SK-N-SH (cell line): ENCODE results near the gene MINDY4. TPM values are rescaled to one million over a fixed set of nuclear protein-coding genes. Genes with fewer than 3 reads are reported as not detected.

Source experiments
- CTCF ChIA-PET: fragments of 300-600, 350-600 bp; formaldehyde crosslinking; extraction: SDS; loops from one replicate; lab custom pipeline; 2021; lab: Yijun Ruan, JAX
- POLR2A ChIA-PET: fragments of 350-600 bp; sonication (Branson Sonifier 250); formaldehyde crosslinking; extraction: SDS; loops from one replicate; lab custom pipeline; 2020; ENCODE audit warnings: antibody characterized with exemption, inconsistent platforms; lab: Yijun Ruan, JAX
- DNase-seq: peaks from one replicate; pipeline ENCODE4 v3.0.0; 2012
- H2AFZ ChIP-seq: fragments of 200-600 bp; sonication (generic); 2 replicates; pipeline ENCODE4 v1.8.1; 2016; ENCODE audit warnings: antibody characterized with exemption, mild to moderate bottlenecking, low read depth
- H3F3A ChIP-seq: fragments of 200-600 bp; sonication (generic); replicated peaks from 2 replicates; pipeline ENCODE3; 2016; ENCODE audit warnings: antibody characterized with exemption, mild to moderate bottlenecking; ENCODE audit not compliant: insufficient read depth
- H3K27ac ChIP-seq, 2 experiments: fragments of 200-500 bp in 1 of 2; fragments of 200-600 bp in 1 of 2; sonication (Bioruptor generic) in 1 of 2; sonication (generic), shearing (Covaris generic) in 1 of 2; 2 replicates each; pipeline versions ENCODE4 v1.5.1 to v1.6.1; 2014 to 2016; ENCODE audit warnings: low read depth in 2 of 2, inconsistent platforms in 1 of 2, low read length in 1 of 2, mild to moderate bottlenecking in 1 of 2, mixed read lengths in 1 of 2
- H3K27me3 ChIP-seq: fragments of 200-600 bp; sonication (generic), shearing (Covaris generic); 2 replicates; pipeline ENCODE4 v1.6.1; 2016; ENCODE audit warnings: mixed run types; ENCODE audit not compliant: insufficient read depth
- H3K36me3 ChIP-seq, 2 experiments: fragments of 200-500 bp in 1 of 2; fragments of 200-600 bp in 1 of 2; sonication (Bioruptor generic) in 1 of 2; sonication (generic) in 1 of 2; replicated peaks in 1 of 2; 2 replicates each; pipeline versions ENCODE3 to v1.5.1; 2014 to 2016; ENCODE audit warnings: low read length in 1 of 2, mild to moderate bottlenecking in 1 of 2; ENCODE audit not compliant: insufficient read depth in 2 of 2, control insufficient read depth in 1 of 2
- H3K4me1 ChIP-seq, 2 experiments: fragments of 200-500 bp in 1 of 2; fragments of 200-600 bp in 1 of 2; sonication (Bioruptor generic) in 1 of 2; sonication (generic), shearing (Covaris generic) in 1 of 2; 2 replicates each; pipeline versions ENCODE4 v1.5.1 to v1.6.1; 2014 to 2016; ENCODE audit warnings: low read depth in 1 of 2, low read length in 1 of 2, mixed run types in 1 of 2; ENCODE audit not compliant: insufficient read depth in 2 of 2, control insufficient read depth in 1 of 2
- H3K4me2 ChIP-seq: fragments of 200-600 bp; sonication (generic), shearing (Covaris generic); 2 replicates; pipeline ENCODE4 v1.6.1; 2017; ENCODE audit warnings: mixed run types
- H3K4me3 ChIP-seq, 2 experiments: fragments of 200-500 bp in 1 of 2; fragments of 200-600 bp in 1 of 2; sonication (Bioruptor generic) in 1 of 2; sonication (generic), shearing (Covaris generic) in 1 of 2; 2 replicates each; pipeline versions ENCODE4 v1.5.1 to v1.8.1; 2014 to 2016; ENCODE audit warnings: low read depth in 2 of 2, inconsistent platforms in 1 of 2, low read length in 1 of 2, mild to moderate bottlenecking in 1 of 2, mixed read lengths in 1 of 2, moderate library complexity in 1 of 2
- H3K79me2 ChIP-seq: fragments of 200-600 bp; sonication (generic); 2 replicates; pipeline ENCODE4 v1.8.1; 2017; ENCODE audit warnings: mild to moderate bottlenecking; ENCODE audit not compliant: insufficient read depth
- H3K9ac ChIP-seq: fragments of 200-600 bp; sonication (generic); 2 replicates; pipeline ENCODE4 v1.6.1; 2017; ENCODE audit warnings: mixed run types
- H3K9me2 ChIP-seq: fragments of 200-600 bp; sonication (generic); 2 replicates; pipeline ENCODE4 v1.6.1; 2017; ENCODE audit warnings: mixed run types
- H3K9me3 ChIP-seq: fragments of 200-600 bp; sonication (generic); 2 replicates; pipeline ENCODE4 v1.6.1; 2017; ENCODE audit warnings: mixed run types, mild to moderate bottlenecking, moderate library complexity
- H4K20me1 ChIP-seq: fragments of 200-600 bp; sonication (generic); 2 replicates; pipeline ENCODE4 v1.6.1; 2017; ENCODE audit warnings: mild to moderate bottlenecking, mixed run types; ENCODE audit not compliant: insufficient read depth
- CTCF ChIP-seq: fragments of 200-600 bp; sonication (generic); IDR thresholded peaks from 2 replicates; pipeline ENCODE4 v1.6.1; 2017; ENCODE audit warnings: antibody characterized with exemption, mild to moderate bottlenecking, moderate library complexity
- JUND ChIP-seq: IDR thresholded peaks from 2 replicates; pipeline ENCODE4 v1.4.0; 2012
- MXI1 ChIP-seq: IDR thresholded peaks from 2 replicates; pipeline ENCODE4 v1.6.1; 2012; ENCODE audit warnings: mild to moderate bottlenecking, low read depth, low read length, improper control_type of control experiment
- RCOR1 ChIP-seq: fragments of 150-350 bp; IDR thresholded peaks from 2 replicates; pipeline ENCODE4 v1.6.1; 2017; ENCODE audit warnings: antibody characterized with exemption, low read length
- REST ChIP-seq: IDR thresholded peaks from 2 replicates; pipeline ENCODE4 v1.6.1; 2012; ENCODE audit warnings: mild to moderate bottlenecking, low read depth, low read length, moderate library complexity
- ZBTB33 ChIP-seq: IDR thresholded peaks from 2 replicates; pipeline ENCODE4 v1.4.0; 2012; ENCODE audit warnings: low read depth, borderline replicate concordance
- WGBS: methylation state at CpG from one replicate; pipeline ENCODE4 v1.1.6; 2017; ENCODE audit warnings: low lambda C conversion rate; 5-methylcytosine and 5-hydroxymethylcytosine counted together
- polyA plus RNA-seq, 3 experiments: library from polyadenylated mRNA; depleted of rRNA; stranded (reverse); fragments of >200 nt; gene quantifications; 2 replicates each; pipeline ENCODE4 v1.2.3, GENCODE V29; 2012

Gene MINDY4
- polyA plus RNA-seq, 1 of the 3 experiments (the other 2 are of a cell fraction) = 1.8 TPM

- H3K4me3 ChIP-seq = peak overlapping the region; percentile 85 to 91; a peak in 3 of 4 replicates
- H3K9me3 ChIP-seq = no peaks in the 10 kb centered on the region
- H2AFZ ChIP-seq = peak overlapping the region; percentile 92
- H4K20me1 ChIP-seq = no peaks in the 10 kb centered on the region
- DNase-seq = no peak
- no peaks in the 10 kb centered on the region for H3K27me3 ChIP-seq
- ChIA-PET CTCF (interaction anchor here (0.6 to 3.7 kb wide), 5 partner anchors 13 to 351 kb away, joined by 3 to 15 read pairs (median 6); no protein-coding TSS in a partner anchor), POLR2A (interaction anchor here (0.9 to 1.8 kb wide), 2 partner anchors 12 to 94 kb away, joined by 3 to 6 read pairs; no protein-coding TSS in a partner anchor)
- H3K9ac ChIP-seq = peak overlapping the region; percentile 73; the same call in 1 of the 2 replicates
- H3F3A ChIP-seq = no peaks in the 10 kb centered on the region
- WGBS = 80% methylated on average over 8 of the region's 9 CpGs
- H3K4me1 ChIP-seq = peaks cover 0 to 16% of the 10 kb centered on the region in 2 experiments; a peak in 2 of 4 replicates
- H3K36me3 ChIP-seq = no peaks in the 10 kb centered on the region
- H3K9me2 ChIP-seq = no peaks in the 10 kb centered on the region
- TF ChIP-seq CTCF (no peak), REST (no peak), JUND (no peak), RCOR1 (0 out of 2 replicates have a peak, but pooled peaks have one; percentile 2)
- H3K4me2 ChIP-seq = peak overlapping the region; percentile 83
- peak overlapping the region in 1 of 2 experiments; percentile 86; a peak in 2 of 4 replicates for H3K27ac ChIP-seq
- H3K79me2 ChIP-seq = no peaks in the 10 kb centered on the region
Measured at GRCh38 chr7:30770845-30771173, 408 bp upstream of the MINDY4 start.

GRCh38 chr7:30771880-30772425 is 736 bp downstream of the MINDY4 start:
- Histone ChIP-seq H3K4me3 (peak overlapping the region; percentile 85 to 91), H4K20me1 (no peaks in the 10 kb centered on the region), H3K36me3 (peaks cover 0 to 3% of the 10 kb centered on the region in 2 experiments), H3K9ac (peak overlapping the region; percentile 73), H3K9me2 (no peaks in the 10 kb centered on the region), H3K27me3 (no peaks in the 10 kb centered on the region), H3K27ac (peak overlapping the region; percentile 56 to 86), H2AFZ (peak overlapping the region; percentile 92), H3K4me2 (peak overlapping the region; percentile 83)
- under 1% methylated on average over 15 of the region's 15 CpGs for WGBS
- CTCF ChIA-PET = interaction anchor here (1.1 to 3.7 kb wide), 5 partner anchors 32 to 362 kb away, joined by 3 to 15 read pairs (median 5); no protein-coding TSS in a partner anchor
- TF ChIP-seq MXI1 (peak; percentile 23; the same call in 1 of the 2 replicates), ZBTB33 (no peak)
- TF ChIP-seq, all 33 proteins: peak for 1
- Histone ChIP-seq H3K4me1 (peaks cover 0 to 20% of the 10 kb centered on the region in 2 experiments; a peak in 2 of 4 replicates), H3K9me3 (no peaks in the 10 kb centered on the region), H3F3A (no peaks in the 10 kb centered on the region), H3K79me2 (no peaks in the 10 kb centered on the region)
- peak; percentile 65 for DNase-seq
- POLR2A ChIA-PET = interaction anchor here (0.9 to 1.8 kb wide), 3 partner anchors 11 to 92 kb away, joined by 3 to 6 read pairs (median 4); no protein-coding TSS in a partner anchor
